KBM-7 (cell line): ENCODE results near the gene BCL2L1.
"Not testable (repeated sequence)": the region's sequence is repeated elsewhere in the genome, so short reads cannot be mapped to it uniquely, and the experiment has no call there.

Source experiments
- DNase-seq: peaks from one replicate; pipeline ENCODE4 v3.0.0-alpha.2; 2015
- in situ Hi-C: fragments of 300-500 bp; cut with MboI; formaldehyde crosslinking; loops from 2 replicates; pipeline ENCODE4 v1.14.3; 2020; ENCODE audit warnings: low sequenced_read_pairs, low pct_unique_long_range_greater_than_20kb, mixed read lengths

BCL2L1 gene

GRCh38 chr20:31666258-31667042 lies 56.2 kb downstream of the BCL2L1 start:
- DNase-seq, result peak; percentile 73
- in situ Hi-C loops, result loop anchor here (10.0 kb wide), 1 partner anchor 58 kb away; the partner anchor contains the start of gene BCL2L1

- in situ Hi-C loops, result loop anchor here (10.0 kb wide), 1 partner anchor 59 kb away; the partner anchor contains the start of gene BCL2L1
- DNase-seq, result no peak
These were observed 56.9 kb downstream of the BCL2L1 start for GRCh38 chr20:31665753-31666152.

GRCh38 chr20:31664696-31665354 lies 57.8 kb downstream of the BCL2L1 start:
- in situ Hi-C loops, result loop anchor here (10.0 kb wide), 1 partner anchor 60 kb away; the partner anchor contains the start of gene BCL2L1

DNA sequence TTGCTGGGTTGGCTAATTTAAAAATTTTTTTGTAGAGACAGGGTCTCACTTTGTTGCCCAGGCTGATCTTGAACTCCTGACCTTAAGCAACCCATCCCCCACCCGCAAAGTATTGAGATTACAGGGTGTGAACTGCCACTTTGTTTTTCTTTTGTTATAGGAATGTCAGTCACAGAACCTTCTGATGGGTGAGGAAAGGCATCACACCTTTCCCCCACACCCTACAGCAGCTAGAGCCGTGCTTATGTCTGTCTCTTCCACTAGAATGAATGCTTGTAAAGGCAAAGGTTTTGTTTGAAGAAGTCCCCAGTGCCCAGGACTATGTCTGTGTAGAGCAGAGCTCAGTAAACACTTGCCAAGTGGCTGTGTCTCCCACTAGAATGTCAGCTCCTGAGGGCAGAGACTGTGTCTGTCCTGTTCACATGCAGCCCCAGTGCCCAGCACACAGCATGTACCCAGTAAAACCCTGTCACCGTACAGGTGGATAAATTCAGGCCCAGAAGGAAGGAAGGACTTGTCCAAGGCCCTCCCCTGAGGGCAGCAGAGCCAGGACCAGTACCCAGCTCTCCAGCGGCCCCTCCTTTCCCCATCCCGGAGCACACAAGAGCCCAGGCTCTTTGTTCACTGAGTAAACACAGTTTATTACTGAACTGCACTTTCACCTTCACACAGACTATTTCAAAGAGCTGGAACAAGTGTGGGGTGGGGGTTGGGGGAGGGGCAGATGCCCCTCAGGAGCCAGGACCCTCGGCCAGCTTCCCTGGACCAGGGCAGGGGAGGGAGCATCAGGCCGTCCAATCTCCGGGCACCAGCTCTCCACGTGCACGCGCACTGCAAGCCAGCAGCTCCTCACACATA lies 58.6 kb downstream of the BCL2L1 start:
- in situ Hi-C loops, result loop anchor here (10.0 kb wide), 1 partner anchor 61 kb away; the partner anchor contains the start of gene BCL2L1
- DNase-seq, result no peak

More at GRCh38 chr20:31664696-31665354, 57.8 kb downstream of the BCL2L1 start:
- DNase-seq, result no peak

- in situ Hi-C loops, result loop anchor here (10.0 kb wide), 1 partner anchor 61 kb away; the partner anchor contains the start of gene BCL2L1
- no peak for DNase-seq
These were observed 59.2 kb downstream of the BCL2L1 start for GRCh38 chr20:31663524-31663837.

GRCh38 chr20:31662372-31662854 lies 60.3 kb downstream of the BCL2L1 start:
- no peak for DNase-seq
- in situ Hi-C loops, result loop anchor here (10.0 kb wide), 1 partner anchor 62 kb away; the partner anchor contains the start of gene BCL2L1

DNA sequence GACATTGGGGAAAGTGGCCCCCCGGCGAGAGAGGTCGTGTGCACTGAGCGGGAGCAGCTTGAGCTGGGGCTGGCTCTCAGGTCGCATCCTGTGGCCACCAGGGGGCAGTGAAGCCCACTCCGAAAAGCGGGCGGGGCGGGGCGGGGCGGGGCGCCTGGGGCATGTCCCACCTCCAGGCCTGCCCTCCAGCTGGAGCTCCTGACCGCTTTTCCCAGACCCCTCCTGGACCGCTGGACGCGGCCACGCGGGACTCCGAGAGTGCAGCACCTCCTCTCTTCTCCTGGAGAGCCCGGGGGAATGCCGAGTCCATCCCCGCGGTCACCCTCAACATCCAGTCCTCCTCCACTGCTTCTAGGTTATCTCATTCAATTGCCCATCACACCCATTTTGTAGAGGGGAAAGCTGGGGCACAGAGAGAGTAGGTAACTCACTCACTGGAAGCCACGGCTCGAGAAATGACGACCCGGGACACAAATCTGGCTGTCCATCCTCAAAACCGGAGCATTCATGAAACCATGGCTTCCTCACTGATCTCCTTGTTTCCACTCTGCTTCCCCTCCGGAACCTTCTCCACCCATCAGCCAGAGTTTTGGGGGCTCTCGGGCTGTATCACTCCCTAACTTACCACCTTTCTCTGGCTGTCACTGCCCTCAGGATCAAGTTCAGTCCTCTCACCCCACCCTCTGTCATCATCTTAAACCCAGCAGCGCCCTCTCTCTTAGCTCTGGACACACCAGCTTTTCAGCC lies 60.9 kb downstream of the BCL2L1 start:
- in situ Hi-C loops, result loop anchor here (10.0 kb wide), 1 partner anchor 63 kb away; the partner anchor contains the start of gene BCL2L1
- peak; percentile 70 for DNase-seq

GRCh38 chr20:31654534-31654933 lies 68.1 kb downstream of the BCL2L1 start:
- no peak for DNase-seq
- in situ Hi-C loops, result no loop called here

DNA sequence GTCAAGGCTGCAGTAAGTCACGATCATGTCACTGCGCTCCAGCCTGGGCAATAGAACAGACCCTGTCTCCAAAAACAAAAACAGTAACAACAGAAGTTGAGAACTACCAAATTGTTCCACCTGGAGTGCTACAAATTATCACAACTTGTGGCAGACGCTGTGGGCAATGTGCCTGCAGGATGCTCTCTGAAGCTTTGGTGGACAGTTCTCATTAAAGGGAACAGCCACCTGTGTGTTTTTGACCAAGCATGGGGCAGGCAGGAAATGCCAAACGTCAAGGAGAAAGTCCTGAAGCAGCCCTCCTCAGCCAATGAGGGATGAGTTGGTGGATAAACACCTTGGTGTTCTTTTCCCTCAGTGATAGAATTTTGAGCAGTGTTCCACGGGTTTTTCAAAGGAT lies 69.1 kb downstream of the BCL2L1 start:
- no peak for DNase-seq
- in situ Hi-C loops, result no loop called here

DNA sequence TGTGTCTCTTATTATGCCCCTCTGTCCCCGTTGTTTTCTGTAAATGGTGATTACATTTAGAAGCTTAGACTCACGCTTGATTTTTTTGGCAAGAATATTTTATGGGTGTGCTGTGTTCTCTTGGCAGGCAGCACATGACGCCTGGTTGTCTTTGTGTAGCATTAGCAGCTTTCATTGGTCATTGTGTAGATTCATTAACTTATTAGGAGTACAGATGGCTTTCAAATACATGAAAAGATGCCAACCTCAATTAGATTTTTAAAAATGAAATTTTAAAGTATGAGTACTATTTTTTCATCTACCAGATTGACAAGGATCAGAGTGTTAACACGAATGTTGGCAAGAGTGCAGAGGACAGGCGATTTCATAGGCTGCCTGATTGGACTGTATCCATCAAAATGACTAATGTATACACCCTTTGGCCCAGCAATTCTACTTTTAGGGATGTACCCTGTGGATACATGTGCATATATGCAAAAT lies 69.7 kb downstream of the BCL2L1 start:
- no peak for DNase-seq
- in situ Hi-C loops, result no loop called here

GRCh38 chr20:31648104-31648503 lies 74.6 kb downstream of the BCL2L1 start:
- in situ Hi-C loops, DNase-seq: not testable (repeated sequence)

DNA sequence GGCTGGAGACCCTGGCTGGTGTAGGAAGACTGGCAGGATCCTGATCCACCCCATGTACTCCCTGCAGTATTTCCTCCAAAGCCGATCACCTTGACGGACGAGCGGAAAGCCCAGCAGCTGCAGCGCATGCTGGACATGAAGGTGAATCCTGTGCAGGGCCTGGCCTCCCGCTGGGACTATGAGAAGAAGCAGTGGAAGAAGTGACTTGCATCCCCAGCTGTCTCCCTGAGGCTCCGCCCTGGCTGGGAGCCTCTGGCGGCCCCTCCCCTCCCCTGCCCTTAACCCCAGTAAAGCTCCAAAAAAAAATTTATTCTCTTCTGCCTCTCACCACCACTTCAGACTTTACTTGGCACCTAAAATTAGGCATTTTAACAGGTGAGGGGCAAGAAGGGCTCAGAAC lies 78.0 kb downstream of the BCL2L1 start:
- no peak for DNase-seq
- in situ Hi-C loops, result no loop called here

DNA sequence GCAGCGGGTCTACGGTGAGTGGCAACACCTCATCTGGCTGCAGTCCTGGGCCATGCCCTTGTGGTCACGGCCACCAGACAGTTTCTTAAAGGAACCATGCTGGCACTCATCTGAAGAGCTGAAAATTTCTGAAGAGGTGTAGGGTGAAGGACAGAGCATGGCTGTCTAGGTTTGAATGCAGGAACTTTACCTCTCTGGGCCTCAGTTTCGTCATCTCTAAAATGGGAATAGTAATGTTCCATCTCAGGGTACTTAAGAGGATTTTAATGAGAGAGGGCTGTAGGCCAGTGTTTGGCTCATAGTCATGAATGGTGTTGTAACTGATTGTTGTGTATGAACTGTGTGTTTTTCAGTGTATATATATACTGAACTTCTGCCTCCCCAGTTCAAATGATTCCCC lies 79.1 kb downstream of the BCL2L1 start:
- no peak for DNase-seq
- in situ Hi-C loops, result no loop called here

GRCh38 chr20:31642837-31643236 lies 79.8 kb downstream of the BCL2L1 start:
- in situ Hi-C loops, result no loop called here
- peak; percentile 23 for DNase-seq

GRCh38 chr20:31641391-31641790 lies 81.3 kb downstream of the BCL2L1 start:
- in situ Hi-C loops, result no loop called here
- no peak for DNase-seq

- in situ Hi-C loops, result no loop called here
- no peak for DNase-seq
These were observed 82.4 kb downstream of the BCL2L1 start for GRCh38 chr20:31640259-31640658.

DNA sequence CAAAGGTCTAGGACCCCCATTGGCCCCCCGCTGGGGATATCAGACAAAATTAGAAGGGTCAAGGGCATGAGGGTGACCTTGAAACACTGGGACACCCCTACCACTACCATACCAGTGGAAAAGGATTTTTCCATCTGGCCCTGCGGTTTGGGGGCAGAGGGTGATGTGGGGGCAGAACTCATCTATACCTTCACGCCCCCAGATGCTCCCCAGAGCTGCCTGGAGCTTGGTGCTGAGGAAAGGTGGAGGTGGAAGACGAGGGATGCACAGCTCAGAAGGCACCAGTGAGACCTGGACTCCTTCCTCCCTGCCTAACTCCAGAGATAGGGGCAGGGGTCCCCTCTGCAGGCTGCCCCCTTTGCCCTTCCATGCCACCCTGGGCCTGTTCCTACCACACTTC lies 83.9 kb downstream of the BCL2L1 start:
- in situ Hi-C loops, result no loop called here

GRCh38 chr20:31638317-31638716 lies 84.4 kb downstream of the BCL2L1 start:
- DNase-seq, result no peak
- in situ Hi-C loops, result no loop called here

More for the DNA sequence above, 83.9 kb downstream of the BCL2L1 start:
- no peak for DNase-seq
